ENCODE results near the gene PPP2R1A.

GRCh38 chr19:52226652-52227051 is 36.8 kb downstream of the PPP2R1A start:
- no peak for TF ChIP-seq GATA3 (IDR thresholded peaks at IDR 0.05; ENCODE audit: low read depth, low read length)
- no peak for TF ChIP-seq GATA2 (IDR thresholded peaks at IDR 0.05; ENCODE audit: low read depth, low read length)
